Hepatocyte (in vitro differentiated cells): ENCODE results near the gene ADAMTSL3. TPM values are rescaled to one million over a fixed set of nuclear protein-coding genes. Genes with fewer than 3 reads are reported as not detected.

ENCODE experiments used
- DNase-seq: peaks from one replicate; pipeline ENCODE4 v3.0.0-alpha.2; 2016; ENCODE audit warnings: low spot score
- H2AFZ ChIP-seq: fragments of 200-600 bp; sonication (generic); 2 replicates; pipeline ENCODE4 v1.6.0; 2016; ENCODE audit warnings: antibody characterized with exemption, mild to moderate bottlenecking
- H3K27ac ChIP-seq: fragments of 200-600 bp; sonication (generic); 2 replicates; pipeline ENCODE4 v1.5.1; 2016; ENCODE audit warnings: mild to moderate bottlenecking
- H3K27me3 ChIP-seq: fragments of 200-600 bp; sonication (generic); 2 replicates; pipeline ENCODE4 v1.6.1; 2016
- H3K36me3 ChIP-seq: fragments of 200-600 bp; sonication (generic); replicated peaks from 2 replicates; pipeline ENCODE4 v1.5.1; 2016; ENCODE audit warnings: low read depth; ENCODE audit not compliant: insufficient read depth
- H3K4me1 ChIP-seq: fragments of 200-600 bp; sonication (generic); 2 replicates; pipeline ENCODE4 v1.5.1; 2016; ENCODE audit warnings: mild to moderate bottlenecking, moderate library complexity; ENCODE audit not compliant: insufficient read depth
- H3K4me2 ChIP-seq: fragments of 200-600 bp; sonication (generic); 2 replicates; pipeline ENCODE4 v1.6.0; 2016
- H3K4me3 ChIP-seq: fragments of 200-600 bp; sonication (generic); 2 replicates; pipeline ENCODE4 v1.5.1; 2016; ENCODE audit warnings: mild to moderate bottlenecking
- H3K79me2 ChIP-seq: fragments of 200-600 bp; sonication (generic); 2 replicates; pipeline ENCODE4 v1.6.0; 2017; ENCODE audit warnings: mild to moderate bottlenecking
- H3K9me2 ChIP-seq: fragments of 200-600 bp; sonication (generic); replicated peaks from 2 replicates; pipeline ENCODE4 v1.6.0; 2017; ENCODE audit warnings: mild to moderate bottlenecking; ENCODE audit not compliant: insufficient read depth
- H3K9me3 ChIP-seq: fragments of 200-600 bp; sonication (generic); 2 replicates; pipeline ENCODE4 v1.5.1; 2016; ENCODE audit warnings: low read depth, mild to moderate bottlenecking
- H4K20me1 ChIP-seq: fragments of 200-600 bp; sonication (generic); 2 replicates; pipeline ENCODE4 v1.6.0; 2016; ENCODE audit warnings: mild to moderate bottlenecking; ENCODE audit not compliant: insufficient read depth, poor library complexity, severe bottlenecking
- CTCF ChIP-seq: fragments of 200-600 bp; sonication (generic); IDR thresholded peaks from 2 replicates; pipeline ENCODE4 v1.5.1; 2016; ENCODE audit warnings: antibody characterized with exemption, mild to moderate bottlenecking; ENCODE audit not compliant: poor library complexity
- EZH2 ChIP-seq: fragments of 200-600 bp; sonication (generic); IDR thresholded peaks from 2 replicates; pipeline ENCODE4 v1.6.1; 2016; ENCODE audit warnings: antibody characterized with exemption, mild to moderate bottlenecking, borderline replicate concordance
- EZH2phosphoT487 ChIP-seq: fragments of 200-600 bp; sonication (generic); IDR thresholded peaks from one replicate; pipeline ENCODE4 v1.6.1; 2018; ENCODE audit warnings: antibody characterized with exemption, mild to moderate bottlenecking, low read depth, moderate library complexity; ENCODE audit not compliant: unreplicated experiment, severe bottlenecking
- WGBS: methylation state at CpG from one replicate; pipeline ENCODE4 v1.1.6; 2016; ENCODE audit warnings: low lambda C conversion rate; ENCODE audit errors: missing lambda C conversion rate; 5-methylcytosine and 5-hydroxymethylcytosine counted together
- polyA plus RNA-seq: library from polyadenylated mRNA; unstranded; fragments of >200 nt; fragmentation: Nextera tagmentation; extraction: Ambion mirVana; gene quantifications from 2 replicates; pipeline ENCODE4 v1.2.1, GENCODE V29; 2016
- total RNA-seq: library from RNA; depleted of rRNA; stranded (reverse); fragments of >200 nt; gene quantifications from 2 replicates; pipeline ENCODE4 v1.2.3, GENCODE V29; 2014

Gene ADAMTSL3
- total and polyA plus RNA-seq, 2 experiments from 2014 or later: 5.0 to 5.2 TPM

GRCh38 chr15:84003791-84004503 is 350.0 kb downstream of the ADAMTSL3 start:
- H3K4me3 ChIP-seq: no peak overlapping the region
- no peak for TF ChIP-seq EZH2phosphoT487
- no peak for TF ChIP-seq EZH2
- TF ChIP-seq CTCF: no peak
- no peaks in the 10 kb centered on the region for H3K9me3 ChIP-seq
- no peaks in the 10 kb centered on the region for H3K4me1 ChIP-seq
- no peaks in the 10 kb centered on the region for H3K79me2 ChIP-seq
- WGBS: 91% methylated on average over 6 of the region's 6 CpGs
- H3K27me3 ChIP-seq: no peaks in the 10 kb centered on the region
- H3K9me2 ChIP-seq: no peaks in the 10 kb centered on the region
- no peaks in the 10 kb centered on the region for H4K20me1 ChIP-seq
- H3K36me3 ChIP-seq: no peaks in the 10 kb centered on the region
- H3K27ac ChIP-seq: no peak overlapping the region
- H3K4me2 ChIP-seq: no peak overlapping the region
- no peak overlapping the region for H2AFZ ChIP-seq
- DNase-seq: no peak

DNA sequence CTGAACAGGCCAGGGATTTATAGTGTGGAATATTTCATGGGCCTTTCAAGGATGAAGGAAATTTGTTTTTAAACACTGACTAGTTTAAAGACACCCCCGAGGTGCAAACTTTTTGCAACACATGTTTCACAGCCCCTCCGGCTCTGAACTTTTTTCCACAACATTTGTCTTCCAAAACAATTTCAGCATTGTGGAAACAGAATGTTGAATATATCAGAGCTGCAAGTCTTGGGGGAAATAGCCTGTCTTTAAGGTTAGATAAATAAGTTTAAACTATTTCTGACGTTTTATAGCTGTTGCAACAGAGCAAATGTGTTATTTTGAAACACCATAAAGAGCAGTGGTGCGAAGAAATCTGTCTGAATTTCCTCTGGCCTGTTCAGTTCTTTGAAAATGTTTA is 352.5 kb downstream of the ADAMTSL3 start:
- WGBS: 73% methylated on average over 4 of the region's 4 CpGs

GRCh38 chr15:84009616-84010015 is 355.7 kb downstream of the ADAMTSL3 start:
- Histone ChIP-seq H3K27ac (no peak overlapping the region), H3K4me2 (no peak overlapping the region), H3K79me2 (no peaks in the 10 kb centered on the region), H2AFZ (no peak overlapping the region), H3K36me3 (no peaks in the 10 kb centered on the region), H3K4me3 (no peak overlapping the region), H3K4me1 (no peaks in the 10 kb centered on the region), H3K27me3 (no peaks in the 10 kb centered on the region), H4K20me1 (no peaks in the 10 kb centered on the region), H3K9me2 (no peaks in the 10 kb centered on the region), H3K9me3 (no peaks in the 10 kb centered on the region)
- TF ChIP-seq EZH2phosphoT487 (no peak), EZH2 (no peak), CTCF (no peak)
- 93% methylated on average over 7 of the region's 7 CpGs for WGBS
- no peak for DNase-seq

More for the DNA sequence above, 352.5 kb downstream of the ADAMTSL3 start:
- H4K20me1 ChIP-seq: no peaks in the 10 kb centered on the region
- no peak overlapping the region for H3K27ac ChIP-seq
- H3K4me2 ChIP-seq: no peak overlapping the region
- H3K79me2 ChIP-seq: no peaks in the 10 kb centered on the region
- H3K9me3 ChIP-seq: no peaks in the 10 kb centered on the region
- H2AFZ ChIP-seq: no peak overlapping the region
- no peak for TF ChIP-seq EZH2
- TF ChIP-seq CTCF: no peak
- TF ChIP-seq EZH2phosphoT487: no peak
- no peak for DNase-seq
- no peaks in the 10 kb centered on the region for H3K36me3 ChIP-seq
- no peaks in the 10 kb centered on the region for H3K9me2 ChIP-seq
- H3K4me3 ChIP-seq: no peak overlapping the region
- H3K4me1 ChIP-seq: no peaks in the 10 kb centered on the region
- H3K27me3 ChIP-seq: no peaks in the 10 kb centered on the region
